Stomach smooth muscle (tissue), 2 donors: ENCODE data around the gene TMEM145.

ENCODE experiments used
- H3K27ac ChIP-seq: one replicate; pipeline ENCODE4 v1.7.0; 2013; ENCODE audit warnings: mild to moderate bottlenecking, low read length, inconsistent platforms
- H3K27me3 ChIP-seq, 2 donors: one replicate each; pipeline ENCODE4 v1.7.0; 2013; ENCODE audit warnings: low read length in 2 of 2; ENCODE audit not compliant: insufficient read depth in 2 of 2, control insufficient read depth in 1 of 2
- H3K36me3 ChIP-seq, 2 donors: one replicate each; pipeline ENCODE4 v1.7.0; 2013; ENCODE audit warnings: low read length in 2 of 2; ENCODE audit not compliant: control insufficient read depth in 2 of 2, insufficient read depth in 2 of 2
- H3K4me1 ChIP-seq: one replicate; pipeline ENCODE4 v1.7.0; 2013; ENCODE audit warnings: low read length; ENCODE audit not compliant: control insufficient read depth, insufficient read depth
- H3K4me3 ChIP-seq, 2 donors: one replicate each; pipeline ENCODE4 v1.7.0; 2013; ENCODE audit warnings: low read length in 2 of 2
- H3K9ac ChIP-seq, 2 donors: one replicate each; pipeline ENCODE4 v1.7.0; 2013; ENCODE audit warnings: low read length in 2 of 2, mild to moderate bottlenecking in 1 of 2
- H3K9me3 ChIP-seq, 2 donors: one replicate each; pipeline ENCODE4 v1.7.0; 2013; ENCODE audit warnings: low read length in 2 of 2; ENCODE audit not compliant: control insufficient read depth in 2 of 2
- donor health status: healthy.
- donor health status: Pancreatic carcinoma.

Gene TMEM145

DNA sequence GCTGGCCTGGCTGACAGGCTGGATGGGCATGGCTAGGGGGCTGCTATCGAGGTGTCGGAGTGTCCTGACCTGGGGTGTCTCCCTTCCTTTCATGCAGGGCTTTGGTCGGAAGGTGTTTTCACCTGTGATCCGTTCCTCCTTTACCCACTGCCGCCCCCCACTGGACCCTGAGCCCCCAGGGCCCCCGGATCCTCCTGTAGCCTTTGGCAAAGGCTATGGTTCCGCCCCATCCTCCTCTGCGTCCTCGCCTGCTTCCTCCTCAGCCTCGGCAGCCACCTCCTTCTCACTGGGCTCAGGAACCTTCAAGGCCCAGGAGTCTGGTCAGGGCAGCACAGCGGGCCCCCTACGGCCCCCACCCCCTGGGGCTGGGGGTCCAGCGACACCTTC is 23.0 kb upstream of the TMEM145 start:
- Histone ChIP-seq H3K4me3 (no peak overlapping the region), H3K9ac (no peak overlapping the region), H3K27ac (no peak overlapping the region), H3K36me3 (peaks cover 34 to 38% of the 10 kb centered on the region in 2 donors), H3K4me1 (peaks cover 21% of the 10 kb centered on the region), H3K27me3 (no peaks in the 10 kb centered on the region), H3K9me3 (no peaks in the 10 kb centered on the region)

DNA sequence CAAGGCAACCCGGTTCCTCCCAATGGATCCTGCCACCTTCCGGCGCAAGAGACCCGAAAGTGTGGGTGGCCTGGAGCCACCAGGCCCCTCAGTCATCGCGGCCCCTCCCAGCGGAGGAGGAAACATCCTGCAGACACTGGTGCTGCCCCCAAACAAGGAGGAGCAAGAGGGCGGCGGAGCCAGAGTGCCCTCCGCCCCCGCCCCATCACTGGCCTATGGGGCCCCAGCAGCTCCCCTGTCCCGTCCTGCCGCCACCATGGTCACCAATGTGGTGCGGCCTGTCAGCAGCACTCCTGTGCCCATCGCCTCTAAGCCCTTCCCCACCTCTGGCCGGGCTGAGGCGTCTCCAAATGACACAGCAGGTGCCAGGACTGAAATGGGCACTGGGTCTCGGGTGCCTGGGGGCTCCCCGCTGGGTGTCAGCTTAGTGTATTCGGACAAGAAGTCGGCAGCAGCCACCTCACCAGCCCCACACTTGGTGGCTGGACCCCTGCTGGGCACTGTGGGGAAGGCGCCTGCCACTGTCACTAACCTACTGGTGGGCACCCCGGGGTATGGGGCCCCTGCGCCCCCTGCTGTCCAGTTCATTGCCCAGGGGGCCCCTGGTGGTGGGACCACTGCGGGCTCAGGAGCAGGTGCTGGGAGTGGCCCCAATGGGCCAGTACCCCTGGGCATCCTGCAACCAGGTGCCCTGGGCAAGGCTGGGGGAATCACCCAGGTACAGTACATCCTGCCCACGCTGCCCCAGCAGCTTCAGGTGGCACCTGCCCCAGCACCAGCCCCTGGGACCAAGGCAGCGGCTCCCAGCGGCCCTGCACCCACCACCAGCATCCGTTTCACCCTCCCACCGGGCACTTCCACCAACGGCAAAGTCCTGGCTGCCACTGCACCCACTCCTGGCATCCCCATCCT is 22.3 kb upstream of the TMEM145 start:
- peaks cover 34 to 38% of the 10 kb centered on the region in 2 donors for H3K36me3 ChIP-seq

DNA sequence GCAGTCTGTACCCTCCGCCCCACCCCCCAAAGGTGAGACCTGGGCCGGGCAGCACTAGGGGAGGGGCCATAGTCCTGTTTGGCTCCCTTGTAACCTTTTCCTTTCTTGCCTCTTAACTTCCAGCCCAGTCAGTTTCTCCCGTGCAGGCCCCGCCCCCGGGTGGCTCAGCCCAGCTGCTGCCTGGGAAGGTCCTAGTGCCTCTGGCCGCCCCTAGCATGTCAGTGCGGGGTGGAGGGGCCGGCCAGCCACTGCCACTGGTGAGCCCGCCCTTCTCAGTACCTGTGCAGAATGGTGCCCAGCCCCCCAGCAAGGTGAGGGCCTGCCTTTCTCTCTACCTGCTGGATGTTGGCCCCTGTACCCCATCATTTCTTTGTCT is 21.7 kb upstream of the TMEM145 start:
- Histone ChIP-seq H3K36me3 (peaks cover 34 to 38% of the 10 kb centered on the region in 2 donors), H3K27me3 (no peaks in the 10 kb centered on the region), H3K9ac (no peak overlapping the region), H3K27ac (no peak overlapping the region), H3K9me3 (no peaks in the 10 kb centered on the region), H3K4me1 (peaks cover 9% of the 10 kb centered on the region), H3K4me3 (no peak overlapping the region)

More for the DNA sequence above, 22.3 kb upstream of the TMEM145 start:
- H3K4me1 ChIP-seq, result peaks cover 15% of the 10 kb centered on the region
- H3K27ac ChIP-seq, result no peak overlapping the region
- H3K4me3 ChIP-seq, result no peak overlapping the region
- no peaks in the 10 kb centered on the region for H3K27me3 ChIP-seq
- H3K9me3 ChIP-seq, result no peaks in the 10 kb centered on the region
- no peak overlapping the region for H3K9ac ChIP-seq

DNA sequence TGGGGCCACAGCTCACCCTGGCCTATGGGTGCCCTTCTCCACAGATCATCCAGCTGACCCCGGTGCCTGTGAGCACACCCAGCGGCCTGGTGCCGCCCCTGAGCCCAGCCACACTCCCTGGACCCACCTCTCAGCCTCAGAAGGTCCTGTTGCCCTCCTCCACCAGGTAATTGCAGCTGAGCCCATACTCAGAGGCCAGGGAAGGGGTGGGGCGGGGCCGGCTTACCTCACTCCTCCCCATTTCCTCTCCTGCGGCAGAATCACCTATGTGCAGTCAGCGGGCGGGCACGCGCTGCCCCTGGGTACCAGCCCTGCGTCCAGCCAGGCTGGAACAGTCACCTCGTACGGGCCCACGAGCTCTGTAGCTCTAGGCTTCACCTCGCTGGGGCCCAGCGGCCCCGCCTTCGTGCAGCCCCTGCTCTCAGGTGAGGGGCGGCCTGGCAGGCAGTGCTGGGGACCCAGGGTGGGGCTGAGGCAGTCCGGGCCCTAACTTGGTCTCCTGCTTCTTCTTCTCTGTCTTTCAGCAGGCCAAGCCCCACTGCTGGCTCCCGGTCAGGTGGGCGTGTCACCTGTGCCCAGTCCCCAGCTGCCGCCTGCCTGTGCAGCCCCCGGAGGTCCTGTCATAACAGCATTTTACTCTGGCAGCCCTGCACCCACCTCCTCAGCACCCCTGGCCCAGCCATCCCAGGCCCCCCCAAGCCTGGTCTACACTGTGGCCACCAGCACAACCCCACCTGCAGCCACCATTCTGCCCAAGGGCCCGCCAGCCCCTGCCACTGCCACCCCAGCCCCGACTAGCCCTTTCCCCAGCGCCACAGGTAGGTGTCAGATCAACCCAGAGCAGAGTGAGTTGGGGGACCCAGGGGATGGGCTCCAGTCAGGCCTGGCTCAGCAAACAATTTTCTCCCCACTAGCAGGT is 20.8 kb upstream of the TMEM145 start:
- no peak overlapping the region for H3K9ac ChIP-seq
- H3K36me3 ChIP-seq, result peaks cover 32 to 36% of the 10 kb centered on the region in 2 donors
- H3K9me3 ChIP-seq, result no peaks in the 10 kb centered on the region
- no peak overlapping the region for H3K27ac ChIP-seq
- H3K27me3 ChIP-seq, result no peaks in the 10 kb centered on the region
- H3K4me3 ChIP-seq, result no peak overlapping the region
- peaks cover 3% of the 10 kb centered on the region for H3K4me1 ChIP-seq

DNA sequence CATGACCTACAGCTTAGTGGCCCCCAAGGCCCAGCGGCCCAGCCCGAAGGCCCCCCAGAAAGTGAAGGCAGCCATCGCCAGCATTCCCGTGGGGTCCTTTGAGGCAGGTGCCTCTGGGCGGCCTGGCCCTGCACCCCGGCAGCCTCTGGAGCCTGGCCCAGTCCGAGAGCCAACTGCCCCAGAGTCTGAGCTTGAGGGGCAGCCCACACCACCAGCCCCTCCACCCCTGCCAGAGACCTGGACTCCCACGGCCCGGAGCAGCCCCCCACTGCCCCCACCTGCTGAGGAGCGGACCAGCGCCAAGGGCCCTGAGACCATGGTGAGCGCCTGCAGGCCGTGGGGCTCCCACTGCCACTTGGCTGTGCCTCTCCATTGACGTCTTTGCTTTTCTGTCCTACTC is 20.1 kb upstream of the TMEM145 start:
- Histone ChIP-seq H3K4me1 (peaks cover 3% of the 10 kb centered on the region), H3K4me3 (no peak overlapping the region), H3K9me3 (no peaks in the 10 kb centered on the region), H3K27me3 (no peaks in the 10 kb centered on the region), H3K27ac (no peak overlapping the region), H3K9ac (no peak overlapping the region), H3K36me3 (peaks cover 25 to 30% of the 10 kb centered on the region in 2 donors)

DNA sequence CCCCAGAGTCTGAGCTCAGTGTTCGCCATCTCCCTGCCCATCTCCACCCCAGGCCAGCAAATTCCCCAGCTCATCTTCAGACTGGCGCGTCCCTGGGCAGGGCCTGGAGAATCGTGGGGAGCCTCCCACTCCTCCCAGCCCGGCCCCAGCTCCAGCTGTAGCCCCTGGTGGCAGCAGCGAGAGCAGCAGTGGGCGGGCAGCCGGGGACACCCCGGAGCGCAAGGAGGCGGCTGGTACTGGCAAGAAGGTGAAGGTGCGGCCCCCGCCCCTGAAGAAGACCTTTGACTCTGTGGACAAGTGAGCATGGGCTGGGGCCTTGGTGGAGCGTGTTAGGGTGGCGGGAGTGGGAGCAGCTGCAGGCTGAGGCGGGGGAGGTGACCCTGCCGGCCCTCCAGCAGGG is 19.6 kb upstream of the TMEM145 start:
- Histone ChIP-seq H3K36me3 (peaks cover 19 to 24% of the 10 kb centered on the region in 2 donors), H3K4me3 (no peak overlapping the region), H3K9ac (no peak overlapping the region), H3K9me3 (no peaks in the 10 kb centered on the region), H3K4me1 (peaks cover 3% of the 10 kb centered on the region), H3K27ac (no peak overlapping the region), H3K27me3 (no peaks in the 10 kb centered on the region)

DNA sequence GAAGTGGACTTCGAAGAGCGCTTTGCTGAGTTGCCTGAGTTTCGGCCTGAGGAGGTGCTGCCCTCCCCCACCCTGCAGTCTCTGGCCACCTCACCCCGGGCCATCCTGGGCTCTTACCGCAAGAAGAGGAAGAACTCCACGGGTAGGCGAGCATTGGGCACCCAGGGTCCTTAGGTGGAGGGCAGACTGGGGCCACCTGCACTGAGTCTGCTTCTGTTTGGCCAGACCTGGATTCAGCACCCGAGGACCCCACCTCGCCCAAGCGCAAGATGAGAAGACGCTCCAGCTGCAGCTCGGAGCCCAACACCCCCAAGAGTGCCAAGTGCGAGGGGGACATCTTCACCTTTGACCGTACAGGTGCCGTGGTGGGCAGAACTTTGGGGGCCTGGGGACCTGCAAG is 19.2 kb upstream of the TMEM145 start:
- H3K27ac ChIP-seq, result no peak overlapping the region
- peaks cover 15 to 20% of the 10 kb centered on the region in 2 donors for H3K36me3 ChIP-seq

DNA sequence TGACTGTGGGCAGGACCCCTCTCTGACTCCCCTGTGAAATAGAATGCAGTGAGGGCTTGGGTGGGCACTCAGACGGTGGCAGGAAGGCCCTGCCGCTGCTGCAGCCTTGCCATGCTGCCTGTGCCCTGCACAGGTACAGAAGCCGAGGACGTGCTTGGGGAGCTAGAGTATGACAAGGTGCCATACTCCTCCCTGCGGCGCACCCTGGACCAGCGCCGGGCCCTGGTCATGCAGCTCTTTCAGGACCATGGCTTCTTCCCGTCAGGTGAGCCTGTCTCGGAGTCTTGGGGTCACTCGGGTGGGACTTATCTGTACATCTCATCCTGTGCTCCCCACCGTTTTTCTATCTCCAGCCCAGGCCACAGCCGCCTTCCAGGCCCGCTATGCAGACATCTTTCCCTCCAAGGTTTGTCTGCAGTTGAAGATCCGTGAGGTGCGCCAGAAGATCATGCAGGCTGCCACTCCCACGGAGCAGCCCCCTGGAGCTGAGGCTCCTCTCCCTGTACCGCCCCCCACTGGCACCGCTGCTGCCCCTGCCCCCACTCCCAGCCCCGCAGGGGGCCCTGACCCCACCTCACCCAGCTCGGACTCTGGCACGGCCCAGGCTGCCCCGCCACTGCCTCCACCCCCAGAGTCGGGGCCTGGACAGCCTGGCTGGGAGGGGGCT is 18.5 kb upstream of the TMEM145 start:
- Histone ChIP-seq H3K9ac (no peak overlapping the region), H3K27me3 (no peaks in the 10 kb centered on the region), H3K4me1 (peaks cover 3% of the 10 kb centered on the region), H3K4me3 (no peak overlapping the region), H3K36me3 (peaks cover 10 to 14% of the 10 kb centered on the region in 2 donors), H3K27ac (no peak overlapping the region), H3K9me3 (no peaks in the 10 kb centered on the region)

More for the DNA sequence above, 19.2 kb upstream of the TMEM145 start:
- Histone ChIP-seq H3K4me3 (no peak overlapping the region), H3K9ac (no peak overlapping the region), H3K27me3 (no peaks in the 10 kb centered on the region), H3K4me1 (peaks cover 3% of the 10 kb centered on the region), H3K9me3 (no peaks in the 10 kb centered on the region)

DNA sequence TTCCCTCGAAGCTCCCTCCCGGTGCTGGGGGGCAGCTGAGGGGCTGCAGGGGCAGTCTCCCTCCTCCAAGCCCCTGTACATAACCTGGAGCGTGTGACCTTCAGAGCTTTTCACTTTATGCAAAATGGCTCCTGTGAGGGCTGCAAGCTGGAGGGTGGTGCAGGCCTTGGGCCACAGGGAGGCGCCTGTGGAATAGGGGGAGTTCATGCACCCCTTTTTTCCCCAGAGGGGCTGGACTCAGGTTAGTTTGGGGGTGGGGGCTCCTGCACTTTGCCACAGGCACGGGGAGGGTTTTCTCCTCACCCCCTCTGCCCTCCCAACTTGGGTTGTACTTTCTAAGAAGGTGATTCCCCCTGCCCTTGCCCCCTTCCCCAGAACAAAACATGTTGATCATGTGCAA is 17.8 kb upstream of the TMEM145 start:
- peaks cover 6 to 7% of the 10 kb centered on the region in 2 donors for H3K36me3 ChIP-seq
- H3K27ac ChIP-seq, result no peak overlapping the region
- peaks cover 3% of the 10 kb centered on the region for H3K4me1 ChIP-seq
- H3K9me3 ChIP-seq, result no peaks in the 10 kb centered on the region
- H3K4me3 ChIP-seq, result no peak overlapping the region
- H3K27me3 ChIP-seq, result no peaks in the 10 kb centered on the region
- no peak overlapping the region for H3K9ac ChIP-seq

DNA sequence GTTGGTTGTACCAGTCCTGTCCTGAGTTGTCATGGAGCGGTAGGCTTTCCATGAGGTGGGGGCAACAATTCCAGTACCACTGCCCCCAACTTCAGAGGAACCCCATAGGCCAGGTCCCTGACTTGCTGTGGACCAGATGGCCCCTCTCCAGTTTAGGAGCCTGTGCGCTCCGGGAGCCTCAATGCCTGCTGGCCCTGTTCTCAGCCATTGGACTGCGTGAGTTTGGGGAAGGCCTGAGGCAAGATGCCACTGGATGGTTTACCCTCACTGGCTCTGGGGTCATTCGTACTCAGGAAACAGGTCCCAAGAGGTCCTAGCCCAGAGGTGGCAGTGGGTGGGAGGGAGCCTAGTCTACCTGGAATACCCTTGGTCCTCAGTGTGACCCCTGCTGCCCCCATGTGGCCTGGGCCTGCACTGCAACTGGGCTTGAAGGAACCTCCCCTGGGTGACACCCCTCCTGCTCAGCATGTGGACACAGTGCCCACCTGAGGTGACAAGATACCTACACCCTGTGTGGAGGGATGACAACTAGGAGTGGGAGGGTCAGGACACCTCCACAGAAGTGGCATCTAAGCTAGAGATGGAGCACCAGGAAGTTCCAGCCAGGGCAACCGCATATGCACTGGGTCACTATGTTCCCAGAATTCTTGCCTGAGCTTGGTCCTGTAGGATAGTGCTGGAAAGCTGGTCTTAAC is 17.1 kb upstream of the TMEM145 start:
- Histone ChIP-seq H3K9ac (no peak overlapping the region), H3K4me1 (peaks cover 3% of the 10 kb centered on the region), H3K36me3 (peaks cover 5 to 7% of the 10 kb centered on the region in 2 donors), H3K27ac (no peak overlapping the region), H3K27me3 (no peaks in the 10 kb centered on the region), H3K4me3 (no peak overlapping the region), H3K9me3 (no peaks in the 10 kb centered on the region)
